GM18520 (cell line): Measurements from ENCODE around the gene DNM1L.
A peak's percentile ranks its signal among the peaks of the same experiment; 100 is the strongest.

Experiments
- ATAC-seq: cut with Tn5 transposase; IDR thresholded peaks from one replicate; pipeline ENCODE4 v1.9.1; 2021; ENCODE audit not compliant: unreplicated experiment

Gene DNM1L

DNA sequence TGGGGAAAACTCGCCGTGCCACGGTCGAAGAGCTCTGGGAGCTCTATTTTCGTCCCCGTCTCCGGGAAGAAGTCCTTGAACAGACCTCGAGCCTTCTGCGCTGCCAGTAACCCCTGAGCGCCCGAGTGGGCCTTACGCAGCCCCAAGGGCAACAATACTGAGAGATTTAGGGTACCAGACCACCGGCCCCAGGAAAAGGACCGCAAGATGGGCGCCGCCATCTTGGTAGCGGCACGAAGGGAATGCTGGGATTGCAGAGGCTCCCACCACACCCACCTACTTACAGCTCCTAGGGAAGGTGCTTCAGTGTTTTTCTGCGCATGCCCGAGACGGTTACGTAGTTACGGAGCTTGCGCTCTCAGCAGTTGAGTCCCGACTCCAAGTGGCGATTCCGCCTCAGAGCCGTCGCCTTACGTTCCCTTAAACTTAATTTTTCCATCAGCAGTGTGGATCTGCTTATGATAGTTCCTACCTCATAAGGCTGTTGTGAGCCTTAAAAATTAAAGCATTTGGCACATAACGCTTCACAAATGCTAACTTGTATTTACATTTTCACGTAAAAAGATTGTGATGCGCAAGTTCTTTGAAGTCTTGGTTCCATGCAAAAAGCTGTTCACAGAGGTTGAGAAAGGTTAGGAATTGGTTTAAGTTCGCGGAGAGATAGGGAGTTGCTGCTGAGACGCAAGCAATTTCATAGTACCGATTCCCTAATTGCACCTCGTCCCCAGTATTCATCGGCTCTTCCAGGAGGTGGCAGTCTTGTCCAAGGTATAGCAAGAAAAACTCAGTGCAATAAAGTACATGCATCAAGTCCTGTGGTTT lies 76.8 kb downstream of the DNM1L start, which contains the start of gene YARS2:
Gene YARS2, minus strand, starts transcription at position 244 of the 822 bp plus-strand sequence. Its CDS starts 23 bp downstream, at position 221.
- peak; percentile 84 for ATAC-seq

DNA sequence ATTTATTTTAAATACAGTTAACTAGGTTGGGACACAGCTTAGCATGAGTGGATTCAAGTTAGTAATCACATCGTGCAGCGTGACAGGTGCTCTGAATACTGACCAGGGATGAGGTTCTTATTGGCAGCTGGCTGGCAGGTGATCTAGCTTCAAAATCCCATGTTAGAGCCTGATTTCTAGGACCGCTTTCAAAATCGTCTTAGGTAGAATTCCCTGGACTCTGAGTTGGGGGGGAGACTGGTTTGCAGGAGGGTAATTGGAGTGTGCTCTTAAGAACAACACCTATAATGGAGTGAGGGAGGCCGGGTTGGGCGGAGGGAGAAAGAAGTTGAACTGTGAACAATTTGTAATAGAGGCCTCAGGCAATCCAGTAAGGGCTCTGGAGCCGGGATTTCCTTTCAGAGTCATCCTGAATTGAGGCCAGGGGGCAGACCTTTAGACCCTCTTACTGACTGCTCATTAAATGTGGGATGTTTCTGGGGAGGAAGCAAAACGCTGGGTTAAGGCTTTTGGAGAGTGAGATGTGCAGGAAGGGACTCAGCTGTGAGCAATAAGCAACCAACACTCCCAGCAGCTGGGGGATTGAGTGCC lies 77.5 kb downstream of the DNM1L start:
- no peak for ATAC-seq

DNA sequence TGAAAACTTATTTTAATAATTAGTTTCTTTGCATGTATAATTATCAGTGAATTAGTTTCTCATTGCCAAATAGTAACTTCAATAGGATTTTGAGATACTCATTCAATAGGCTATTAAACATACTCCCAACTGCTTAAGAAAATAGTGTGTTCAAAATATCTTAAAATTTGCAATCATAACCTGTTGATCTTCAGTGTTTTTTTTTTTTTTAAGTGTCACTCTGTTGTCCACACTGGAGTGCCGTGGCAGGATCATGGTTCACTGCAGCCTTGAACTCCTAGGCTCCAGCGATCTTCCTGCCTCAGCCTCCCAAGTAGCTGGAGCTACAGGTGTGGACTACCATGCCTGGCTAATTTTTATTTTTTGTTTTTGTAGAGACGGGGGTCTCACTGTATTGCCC lies 78.1 kb downstream of the DNM1L start:
- no peak for ATAC-seq

DNA sequence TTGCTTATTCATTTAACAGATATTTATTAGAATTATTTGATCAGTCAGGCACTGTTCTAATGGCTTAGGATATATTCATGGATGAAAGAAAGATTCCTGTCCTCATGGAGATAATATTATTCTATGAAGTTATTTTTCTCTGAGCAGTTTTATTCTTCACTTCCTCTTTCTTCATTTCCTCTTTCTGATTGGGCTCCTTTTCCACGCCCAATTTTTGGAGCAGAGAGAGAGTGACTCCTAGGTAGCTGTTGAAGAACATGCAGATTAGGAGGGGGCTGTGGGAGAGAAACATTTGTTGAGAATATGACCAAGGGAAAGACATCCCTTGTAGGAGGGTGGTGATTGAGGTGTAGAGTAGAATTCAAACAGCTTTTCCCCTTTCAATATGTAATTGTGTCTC lies 82.6 kb downstream of the DNM1L start:
- ATAC-seq, result no peak

DNA sequence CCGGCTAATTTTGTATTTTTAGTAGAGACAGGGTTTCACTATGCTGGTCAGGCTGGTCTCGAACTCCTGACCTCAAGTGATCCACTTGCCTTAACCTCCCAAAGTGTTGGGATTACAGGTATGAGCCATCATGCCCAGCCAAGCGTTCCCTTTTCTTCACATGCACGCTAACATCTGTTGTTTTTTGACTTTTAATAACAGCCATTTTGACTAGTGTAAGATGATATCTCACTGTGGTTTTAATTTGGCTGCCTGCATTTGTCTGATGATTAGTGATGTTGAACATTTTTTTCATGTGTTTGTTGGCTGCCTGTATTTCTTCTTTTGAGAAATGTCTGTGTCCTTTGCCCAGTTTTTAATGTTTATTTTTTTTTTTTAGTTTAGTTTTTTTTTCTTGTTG lies 86.8 kb downstream of the DNM1L start:
- ATAC-seq, result no peak

DNA sequence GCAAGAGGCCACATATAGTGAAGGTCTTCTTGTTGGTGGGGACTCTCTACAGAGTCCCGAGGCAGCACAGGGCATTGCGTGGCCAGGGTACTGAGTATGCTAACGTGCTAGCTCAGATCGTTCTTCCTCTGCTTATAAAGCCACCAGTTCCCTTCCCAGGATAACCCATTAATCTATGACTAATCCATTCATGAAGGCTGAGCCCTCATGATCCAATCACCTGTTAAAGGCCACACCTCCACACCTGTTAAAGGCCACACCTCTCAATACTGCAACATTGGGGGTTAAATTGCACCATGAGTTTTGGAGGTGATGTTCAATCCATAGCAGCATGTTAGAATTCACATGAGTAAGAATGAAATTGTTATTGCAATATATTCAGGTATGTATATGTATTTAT lies 89.4 kb downstream of the DNM1L start:
- no peak for ATAC-seq

DNA sequence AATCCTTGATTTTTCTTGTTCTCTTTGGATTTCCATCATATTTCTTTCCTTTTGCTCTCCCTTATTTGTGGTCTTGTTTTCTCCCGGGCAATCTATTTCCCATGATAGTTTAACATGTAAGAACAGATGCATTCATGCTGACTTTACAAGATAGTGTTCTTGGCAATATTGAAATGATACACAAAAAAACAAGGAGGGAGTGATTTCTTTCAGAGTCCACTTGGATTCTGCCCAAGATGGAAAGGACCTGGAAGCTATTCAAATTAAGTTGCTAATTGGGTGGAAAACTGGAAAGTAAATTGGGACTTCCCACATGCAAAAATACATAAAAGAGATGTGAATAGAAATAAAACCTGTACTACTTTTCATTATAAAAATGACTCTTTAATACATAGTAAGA lies 91.0 kb downstream of the DNM1L start:
- no peak for ATAC-seq

DNA sequence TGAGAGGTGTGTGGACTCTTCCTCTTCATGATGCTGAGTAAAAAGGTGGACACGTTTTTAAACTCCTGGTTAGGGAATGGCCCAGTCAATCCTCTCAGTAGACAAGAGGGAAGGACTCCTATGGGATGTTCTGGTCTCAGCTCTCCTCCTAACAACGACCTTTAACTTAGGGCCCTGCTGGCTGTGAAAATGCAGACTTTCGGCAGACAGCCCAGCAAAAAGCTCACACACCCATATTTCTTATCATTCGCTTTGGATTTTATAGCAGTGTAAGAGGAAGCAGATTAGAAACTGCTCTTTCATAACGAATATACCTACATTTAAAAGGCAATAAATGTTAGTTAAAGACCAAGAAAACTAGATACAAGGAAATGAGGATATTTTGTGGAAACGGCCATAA lies 94.6 kb downstream of the DNM1L start:
- ATAC-seq, result no peak

DNA sequence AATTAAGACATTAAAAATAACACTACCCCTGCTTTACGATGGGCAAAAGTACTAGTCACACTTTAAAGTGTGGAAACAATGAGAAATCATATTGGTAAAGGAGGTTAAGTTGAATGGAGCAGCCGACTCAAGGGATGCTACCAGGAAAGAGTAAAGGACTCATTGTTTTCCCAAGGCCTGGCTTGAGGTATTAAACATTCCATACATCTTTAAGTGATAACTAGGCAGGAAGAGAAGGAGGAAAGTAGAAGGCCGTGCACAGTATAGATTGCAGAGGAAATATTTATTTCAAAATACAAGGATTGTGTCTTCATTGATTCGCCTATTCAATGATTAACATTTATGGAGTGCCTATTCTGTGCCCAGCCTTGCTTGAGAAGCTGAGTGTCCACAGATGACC lies 97.2 kb downstream of the DNM1L start:
- no peak for ATAC-seq

DNA sequence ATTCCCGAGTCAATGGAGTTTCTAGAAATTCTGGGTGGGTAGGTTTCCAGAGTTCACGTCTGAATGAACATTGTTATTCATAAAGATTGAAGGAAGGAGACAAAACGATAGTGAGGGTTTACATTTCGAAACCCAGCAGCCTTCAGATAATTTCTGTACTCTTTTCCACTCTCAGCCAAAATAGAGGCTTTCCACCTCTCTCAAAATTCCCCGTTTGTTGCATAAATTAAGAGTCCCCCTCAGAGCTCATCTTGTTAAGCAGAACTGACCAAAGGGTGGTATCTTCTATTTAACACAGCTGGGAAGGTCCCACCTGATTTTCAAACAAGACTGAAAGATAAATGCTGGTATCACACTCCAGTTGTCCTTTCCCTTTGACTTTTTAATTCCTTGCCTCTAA lies 98.1 kb downstream of the DNM1L start:
- no peak for ATAC-seq

DNA sequence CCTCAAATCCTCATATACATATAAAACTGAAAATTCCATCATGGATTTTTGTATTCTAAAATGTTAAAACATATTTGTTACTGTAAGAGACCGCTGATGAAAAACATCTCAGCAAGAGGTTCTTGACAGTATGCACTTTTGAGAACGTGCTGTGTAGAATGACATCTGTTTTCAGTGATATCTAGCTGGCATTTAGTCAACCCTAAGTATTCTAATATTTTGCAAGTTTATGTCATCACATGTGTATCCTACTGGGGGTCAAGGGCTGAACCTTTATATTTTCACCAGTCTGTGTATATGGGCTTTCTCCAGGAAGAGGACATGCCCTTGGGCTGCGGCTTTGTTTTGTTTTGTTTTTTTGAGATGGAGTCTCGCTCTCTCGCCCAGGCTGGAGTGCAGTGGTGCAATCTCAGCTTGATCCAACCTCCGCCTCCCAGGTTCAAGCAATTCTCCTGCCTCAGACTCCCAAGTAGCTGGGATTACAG lies 98.6 kb downstream of the DNM1L start:
- ATAC-seq, result no peak

DNA sequence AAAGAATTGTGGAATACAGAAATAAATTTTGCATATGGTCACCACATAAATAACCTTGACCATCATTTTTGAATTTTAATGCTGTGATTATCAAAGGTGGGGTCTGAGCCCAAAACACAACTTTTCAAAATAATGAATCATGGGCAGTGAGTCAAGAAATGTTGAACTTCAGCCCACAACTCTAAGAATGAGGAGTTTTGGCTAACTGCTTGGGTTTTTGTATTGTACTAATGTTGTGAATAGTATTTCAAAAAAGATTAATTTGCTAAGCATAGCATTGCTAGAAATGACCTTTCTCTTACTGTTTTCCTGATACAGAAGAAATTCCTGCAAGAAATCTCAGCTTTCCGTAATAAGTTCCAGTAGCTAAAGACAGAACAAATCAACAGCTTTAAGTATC lies 101.0 kb downstream of the DNM1L start:
- ATAC-seq, result no peak

DNA sequence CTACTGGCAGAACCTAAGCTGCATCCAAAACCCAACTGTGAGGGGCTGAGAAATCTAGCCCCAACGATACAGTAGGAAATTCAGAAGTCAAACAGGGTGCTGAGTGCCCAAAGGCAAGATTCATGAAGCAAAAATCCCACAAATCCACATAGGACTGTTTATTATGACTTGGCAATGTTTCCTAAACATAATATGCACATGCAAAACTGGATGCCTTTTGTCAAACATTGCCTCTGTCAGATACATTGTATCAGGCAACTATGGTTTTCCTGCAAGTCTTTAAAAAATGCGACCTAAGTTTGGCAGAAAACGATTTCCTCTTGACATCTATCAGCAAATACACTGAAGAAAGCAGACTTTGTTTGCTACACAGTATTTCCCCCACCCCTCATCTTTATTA lies 103.9 kb downstream of the DNM1L start:
- ATAC-seq, result no peak

DNA sequence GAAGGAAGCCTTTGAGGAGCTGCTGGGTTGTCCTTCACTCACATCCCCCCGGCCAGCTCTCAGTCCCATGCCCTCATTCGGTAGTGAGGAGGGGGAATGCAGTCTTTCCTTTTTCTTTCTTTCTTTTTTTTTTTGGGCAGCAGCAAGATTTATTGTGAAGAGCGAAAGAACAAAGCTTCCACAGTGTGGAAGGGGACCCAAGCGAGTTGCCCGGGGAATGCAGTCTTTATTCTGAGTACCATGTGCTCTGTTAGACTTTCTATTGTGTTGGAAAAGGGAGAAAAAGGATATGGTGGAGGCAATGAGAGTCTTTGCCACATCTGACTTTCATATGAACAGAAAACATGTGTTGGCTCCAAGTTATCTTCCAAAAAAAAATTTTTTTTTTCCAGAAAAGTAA lies 106.5 kb downstream of the DNM1L start:
- no peak for ATAC-seq

DNA sequence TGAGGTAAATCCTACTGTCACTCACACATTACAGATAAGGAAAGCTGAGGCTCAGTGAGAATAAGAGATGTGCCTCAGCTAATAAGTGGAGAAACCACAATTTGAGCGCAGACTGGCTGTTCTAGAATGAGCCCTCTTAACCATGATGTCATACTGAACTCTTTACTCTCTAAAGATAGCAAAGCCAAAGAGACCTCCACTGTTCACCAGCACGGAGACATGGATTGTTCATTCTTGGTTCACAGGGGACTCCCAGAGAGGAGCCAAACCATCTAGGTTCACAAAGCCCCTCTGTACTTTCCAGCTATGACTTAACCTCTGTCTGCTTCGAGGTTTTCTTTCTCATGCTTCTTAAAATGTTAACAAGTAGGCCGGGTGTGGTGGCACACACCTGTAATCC lies 109.3 kb downstream of the DNM1L start:
- no peak for ATAC-seq

DNA sequence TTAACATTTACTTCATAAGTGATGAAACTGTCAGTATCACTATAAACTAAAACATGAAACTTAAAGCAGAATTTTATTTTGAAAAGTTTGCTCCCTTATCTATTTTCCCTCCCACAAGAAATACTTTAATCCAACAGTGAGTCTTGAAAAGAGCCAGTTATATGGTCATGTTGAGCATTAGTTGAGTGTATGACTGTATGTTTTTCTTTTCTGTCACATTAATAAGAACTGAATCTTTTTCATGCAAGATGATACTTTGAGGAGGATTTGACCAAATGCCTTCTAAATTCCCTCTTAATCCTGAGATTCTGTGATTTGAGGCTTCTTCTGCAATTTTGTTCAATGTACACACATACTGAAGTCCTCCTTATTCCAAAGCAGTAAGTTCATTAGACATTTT lies 110.3 kb downstream of the DNM1L start:
- no peak for ATAC-seq

DNA sequence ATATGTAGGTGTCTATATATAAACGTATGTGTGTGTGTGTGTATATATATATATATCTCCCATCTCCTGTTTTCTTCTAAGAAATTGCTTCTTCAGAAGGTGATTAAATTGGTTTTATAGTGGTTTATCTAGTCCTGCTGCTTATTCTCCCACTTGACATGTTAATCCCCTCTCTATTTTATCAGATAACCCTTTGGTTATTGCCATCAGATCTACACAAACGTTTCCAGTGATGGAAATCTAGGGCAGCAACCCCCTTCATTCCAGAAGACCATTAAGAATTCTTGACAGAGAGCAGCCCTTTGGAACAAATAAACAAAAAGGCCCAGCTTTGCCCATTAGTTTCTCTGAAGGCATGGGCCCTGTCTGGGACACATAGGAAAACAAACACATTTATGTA lies 110.8 kb downstream of the DNM1L start:
- ATAC-seq, result no peak

DNA sequence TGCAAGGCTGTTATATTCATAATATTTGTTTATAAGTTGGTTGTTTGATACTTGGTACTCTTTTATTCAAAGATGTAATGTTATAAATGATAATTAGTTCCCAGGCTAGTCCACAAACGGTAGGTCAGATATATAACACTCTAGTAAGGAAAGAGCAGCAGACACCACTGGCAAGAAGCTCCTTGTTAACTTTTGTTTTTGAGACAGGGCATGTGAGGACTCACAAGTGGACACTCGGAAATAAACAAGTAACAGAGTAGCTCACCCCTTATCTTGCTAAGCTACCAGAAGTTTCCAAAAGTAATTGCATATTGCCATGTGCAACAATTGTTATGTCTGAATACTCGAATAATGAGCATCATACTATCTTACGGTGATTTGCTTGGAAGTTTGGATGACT lies 115.2 kb downstream of the DNM1L start:
- no peak for ATAC-seq
